Hematopoietic multipotent progenitor cell treated with erythropoietin and hydrocortisone succinate and interleukin-3 and kit ligand, for 4 days (in vitro differentiated cells): ENCODE data around the gene CHCHD10.

ENCODE experiments used
- DNase-seq: peaks from one replicate; pipeline ENCODE4 v3.0.0-alpha.2; 2015

The CHCHD10 gene

GRCh38 chr22:23769321-23769965, 1.7 kb upstream of the CHCHD10 start:
- DNase-seq: no peak

GRCh38 chr22:23767303-23767672, 484 bp downstream of the CHCHD10 start:
- DNase-seq: no peak

DNA sequence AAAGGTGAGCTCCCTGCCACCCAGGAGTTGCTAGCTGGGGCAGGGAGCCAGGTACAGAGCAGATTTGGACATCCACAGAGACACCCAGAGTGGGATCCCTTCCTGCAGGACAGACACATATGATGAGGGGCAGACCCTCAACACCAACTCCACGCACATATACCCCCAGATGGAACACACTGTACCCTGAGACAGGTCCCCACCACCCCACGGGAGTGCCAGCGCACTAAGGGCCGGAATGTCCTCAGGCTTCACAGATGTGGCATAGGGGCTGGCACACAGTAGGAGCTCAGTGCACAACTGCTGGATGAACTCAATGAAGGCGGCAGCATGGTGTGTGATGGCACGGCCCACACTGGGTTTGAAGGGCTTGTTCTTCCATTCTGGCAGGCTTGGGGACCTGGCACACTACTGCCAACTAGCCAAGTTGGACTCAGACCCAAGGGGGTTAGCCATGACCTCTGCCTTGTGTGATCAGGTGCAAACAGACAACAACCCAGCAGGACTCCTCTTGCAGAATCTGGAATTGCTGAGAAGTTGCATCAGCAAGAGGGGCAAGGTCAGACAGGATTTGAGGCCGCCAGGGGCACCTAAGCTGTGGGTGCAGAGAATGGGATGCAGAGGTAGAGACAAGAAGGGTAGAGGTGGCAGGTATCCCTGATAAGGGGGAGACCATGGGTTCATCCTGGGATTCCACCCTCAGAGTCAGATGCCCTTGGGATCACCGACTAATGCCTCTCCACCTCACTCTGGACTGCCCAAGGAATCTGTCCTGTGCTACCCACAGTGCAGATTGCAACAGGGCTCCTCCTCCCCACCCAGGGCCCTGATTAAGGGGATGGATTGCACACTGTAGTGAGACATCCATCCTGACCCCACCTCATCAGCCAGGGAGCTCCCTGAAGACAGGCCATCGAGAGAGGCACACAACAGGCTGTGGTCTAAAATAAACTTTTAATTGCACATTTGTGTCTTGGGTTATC, 2.6 kb downstream of the CHCHD10 start:
- DNase-seq: no peak

GRCh38 chr22:23763954-23764353, 3.8 kb downstream of the CHCHD10 start:
- DNase-seq: no peak

DNA sequence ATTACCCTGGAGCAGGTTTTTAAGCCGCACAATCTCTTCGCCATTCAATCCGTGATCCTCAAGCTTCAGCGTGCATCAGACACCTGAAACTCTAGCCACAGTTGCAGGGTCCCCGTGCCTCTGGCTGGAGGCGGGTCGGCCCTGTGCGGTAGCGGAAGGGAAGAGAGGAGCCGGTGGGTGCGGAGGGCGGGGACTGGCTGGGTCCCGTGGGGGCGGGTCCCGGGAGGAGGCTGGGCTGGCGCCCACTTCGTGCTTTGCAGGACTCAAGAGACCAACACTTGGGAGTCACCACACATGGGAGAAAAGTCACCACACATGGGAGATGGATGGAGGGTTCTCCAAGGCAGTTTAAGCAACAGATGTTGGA, 4.2 kb downstream of the CHCHD10 start:
- peak; percentile 69 for DNase-seq

- DNase-seq: peak; percentile 54
Measured at GRCh38 chr22:23762842-23763578, 4.8 kb downstream of the CHCHD10 start, which contains the start of gene C22orf15. Gene C22orf15 (plus strand): TSS chr22:23762990. CDS start chr22:23763307, 317 bp downstream.

DNA sequence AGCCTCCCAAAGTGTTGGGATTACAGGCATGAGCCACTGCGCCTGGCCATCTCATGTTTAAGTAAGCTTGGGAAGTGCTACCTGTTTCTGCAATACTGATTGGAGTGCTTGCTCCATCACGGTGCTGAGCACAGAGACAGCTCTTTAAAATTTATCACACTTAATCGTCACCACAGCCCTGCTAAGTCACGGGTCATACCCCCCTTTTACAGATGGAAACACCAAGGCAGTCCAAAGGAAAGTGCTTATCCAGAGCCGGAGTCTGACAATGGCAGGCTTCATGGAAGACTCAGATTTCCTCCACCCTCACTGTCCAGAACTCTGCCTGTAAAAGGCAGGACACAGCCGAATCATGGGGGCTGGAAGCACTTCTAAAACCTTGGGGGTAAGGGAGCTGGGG, 7.7 kb downstream of the CHCHD10 start:
- no peak for DNase-seq

GRCh38 chr22:23759566-23759965, 8.2 kb downstream of the CHCHD10 start:
- DNase-seq: no peak

DNA sequence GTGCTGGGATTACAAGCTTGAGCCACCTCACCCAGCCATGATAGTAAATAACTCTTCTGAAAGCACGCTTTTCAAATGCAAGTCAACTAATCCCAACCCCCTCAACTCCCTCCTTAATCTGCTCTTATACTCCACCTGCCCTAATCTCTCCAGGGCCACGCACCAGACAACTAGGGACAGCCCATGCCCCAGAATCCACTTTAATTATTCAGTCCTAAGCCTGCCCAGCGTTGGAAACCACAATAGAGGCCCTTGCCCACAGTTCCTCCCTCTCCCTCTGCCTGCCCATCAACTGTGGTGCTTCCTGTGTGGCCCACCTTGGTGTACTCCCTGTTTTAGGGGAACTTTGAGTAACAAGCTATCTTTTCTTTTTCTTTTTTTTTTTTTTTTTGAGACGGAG, 10.9 kb downstream of the CHCHD10 start:
- DNase-seq: peak; percentile 67

GRCh38 chr22:23755711-23756110, 12.1 kb downstream of the CHCHD10 start:
- no peak for DNase-seq

GRCh38 chr22:23754980-23755636, 12.7 kb downstream of the CHCHD10 start:
- no peak for DNase-seq

DNA sequence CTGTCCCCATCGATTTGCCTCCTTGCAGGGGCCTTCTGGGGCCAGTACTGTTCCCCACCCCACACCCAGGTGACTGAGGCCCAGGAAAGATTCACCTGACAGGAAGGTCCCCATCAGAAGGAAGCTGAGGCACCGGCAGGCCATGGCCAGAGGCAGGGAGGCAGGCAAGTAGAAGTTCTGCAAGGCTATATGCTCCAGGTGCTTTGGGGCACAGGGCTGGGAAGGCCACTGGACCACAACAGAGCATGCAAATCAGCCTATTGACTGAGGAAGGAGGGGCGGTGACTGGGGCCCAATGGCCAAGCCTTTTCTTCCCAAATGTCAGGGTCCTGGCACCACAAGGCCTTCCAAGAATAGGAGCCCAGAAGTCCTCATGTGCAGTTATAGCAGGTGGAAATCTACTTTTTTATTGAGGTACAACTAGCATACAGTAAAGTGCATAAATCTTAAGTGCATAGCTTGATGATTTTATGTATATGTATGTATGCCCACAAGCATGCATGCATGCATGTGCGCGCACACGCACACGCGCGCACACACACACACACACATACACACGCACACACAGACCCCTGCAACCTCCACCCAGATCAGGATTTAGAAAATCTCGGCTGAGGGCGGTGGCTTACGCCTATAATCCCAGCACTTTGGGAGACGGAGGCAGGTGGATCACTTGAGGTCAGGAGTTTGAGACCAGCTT, 13.4 kb downstream of the CHCHD10 start, which contains the start of gene VPREB3:
Gene VPREB3, minus strand, starts transcription at position 206 of the 700 bp plus-strand sequence. Its CDS starts 62 bp downstream, at position 144.
- no peak for DNase-seq

DNA sequence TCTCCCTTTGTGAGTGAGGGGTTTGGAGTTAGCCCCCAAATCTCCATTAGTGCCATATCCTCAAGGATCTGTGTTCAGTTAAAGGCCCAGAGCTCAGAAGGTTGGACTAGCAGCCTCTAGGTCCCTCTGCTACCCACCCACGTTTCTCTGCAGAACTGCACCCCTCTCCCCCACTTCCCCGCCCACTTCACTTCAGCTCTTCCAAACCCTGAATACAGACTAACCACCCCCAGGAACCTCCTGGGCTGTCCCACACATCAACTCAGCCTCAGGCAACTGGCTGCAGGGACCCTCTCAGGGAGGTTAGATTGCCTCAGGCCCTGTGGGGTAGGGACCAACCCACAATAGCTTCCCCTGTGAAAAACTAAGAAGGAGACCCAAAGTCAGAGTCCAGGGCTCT, 14.4 kb downstream of the CHCHD10 start:
- DNase-seq: no peak

GRCh38 chr22:23752750-23753149, 15.0 kb downstream of the CHCHD10 start:
- DNase-seq: no peak

DNA sequence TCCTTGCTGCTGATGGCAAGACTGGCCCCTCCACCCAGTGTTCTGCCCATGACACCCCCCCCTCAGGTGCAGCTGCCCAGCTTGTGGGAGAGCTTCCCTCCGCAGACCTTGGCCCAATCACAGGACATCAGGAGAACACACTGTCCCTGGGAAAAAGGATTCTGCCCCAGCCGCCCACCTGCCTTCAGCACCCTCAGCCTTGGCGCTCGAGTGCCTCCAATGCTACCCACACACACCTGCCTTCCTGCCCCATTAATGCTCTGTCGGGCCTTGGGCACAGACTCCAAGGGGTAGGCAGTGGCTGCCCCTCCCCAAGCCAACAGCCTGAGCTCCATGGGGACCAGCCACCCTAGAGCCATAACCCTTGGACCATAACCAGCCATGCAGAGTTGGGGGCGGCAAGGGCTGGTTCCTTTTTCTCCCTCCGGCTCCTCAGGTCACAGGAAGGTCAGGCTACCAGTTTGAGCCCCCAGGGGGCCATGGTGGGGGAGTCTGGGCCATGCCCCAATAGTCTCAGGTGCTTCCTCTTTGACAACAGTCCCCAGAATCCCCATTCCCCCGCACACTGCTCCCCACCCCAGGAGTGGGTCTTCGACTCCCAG, 15.6 kb downstream of the CHCHD10 start:
- no peak for DNase-seq

DNA sequence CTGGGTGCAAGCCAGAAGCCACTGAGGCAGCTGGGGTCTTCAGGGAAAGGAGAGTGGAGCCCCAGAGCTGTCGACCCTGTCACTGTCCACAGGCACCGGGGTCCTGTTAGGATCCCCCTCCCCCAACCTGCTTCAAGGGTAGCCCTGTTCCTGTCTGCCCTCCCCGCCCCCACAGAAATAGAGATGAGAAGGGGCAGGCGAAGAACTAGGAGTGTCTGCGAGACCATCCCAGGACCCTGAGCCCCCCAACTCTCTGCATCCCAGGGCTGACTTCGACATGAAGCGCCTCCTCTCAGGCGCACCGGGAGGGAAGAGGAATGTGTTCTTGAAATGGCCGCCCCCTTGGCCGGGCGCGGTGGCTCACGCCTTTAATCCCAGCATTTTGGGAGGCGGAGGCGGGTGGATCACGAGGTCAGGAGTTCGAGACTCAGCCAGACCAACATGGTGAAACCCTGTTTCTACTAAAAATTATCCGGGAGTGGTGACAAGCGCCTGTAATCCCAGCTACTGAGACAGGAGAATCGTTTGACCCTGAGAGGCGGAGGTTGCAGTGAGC, 16.3 kb downstream of the CHCHD10 start:
- peak; percentile 66 for DNase-seq

- peak; percentile 95 for DNase-seq
Measured at GRCh38 chr22:23750714-23751440, 16.9 kb downstream of the CHCHD10 start, which contains the start of gene ZNF70. Gene ZNF70 (minus strand): TSS chr22:23751112. CDS start chr22:23745140, 5,972 bp downstream.

- DNase-seq: no peak
Measured at GRCh38 chr22:23750367-23750713, 17.4 kb downstream of the CHCHD10 start.

- peak; percentile 55 for DNase-seq
Measured at GRCh38 chr22:23749841-23750301, 17.9 kb downstream of the CHCHD10 start.

DNA sequence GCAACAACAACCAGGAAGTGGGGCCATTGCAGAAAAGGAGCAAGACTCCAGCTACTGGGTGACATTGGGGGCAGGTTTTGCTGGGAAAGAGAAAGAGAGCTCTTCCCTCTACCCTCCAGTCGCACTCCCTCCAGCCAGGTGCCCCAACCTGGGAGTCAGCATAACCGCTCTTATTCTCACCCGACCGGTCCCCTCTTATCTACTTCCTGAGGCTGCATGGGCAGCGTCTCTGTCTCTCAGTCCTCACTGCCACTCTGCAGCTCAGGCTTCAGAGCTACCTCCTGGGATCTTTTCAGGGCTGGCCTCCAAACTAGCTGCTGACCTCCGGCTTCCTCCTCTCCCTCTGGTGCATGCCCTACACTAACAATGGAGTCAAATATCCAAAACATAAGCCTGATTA, 22.0 kb downstream of the CHCHD10 start:
- DNase-seq: peak; percentile 66
